ENCODE data around the gene SEMA5B.

Gene SEMA5B

DNA sequence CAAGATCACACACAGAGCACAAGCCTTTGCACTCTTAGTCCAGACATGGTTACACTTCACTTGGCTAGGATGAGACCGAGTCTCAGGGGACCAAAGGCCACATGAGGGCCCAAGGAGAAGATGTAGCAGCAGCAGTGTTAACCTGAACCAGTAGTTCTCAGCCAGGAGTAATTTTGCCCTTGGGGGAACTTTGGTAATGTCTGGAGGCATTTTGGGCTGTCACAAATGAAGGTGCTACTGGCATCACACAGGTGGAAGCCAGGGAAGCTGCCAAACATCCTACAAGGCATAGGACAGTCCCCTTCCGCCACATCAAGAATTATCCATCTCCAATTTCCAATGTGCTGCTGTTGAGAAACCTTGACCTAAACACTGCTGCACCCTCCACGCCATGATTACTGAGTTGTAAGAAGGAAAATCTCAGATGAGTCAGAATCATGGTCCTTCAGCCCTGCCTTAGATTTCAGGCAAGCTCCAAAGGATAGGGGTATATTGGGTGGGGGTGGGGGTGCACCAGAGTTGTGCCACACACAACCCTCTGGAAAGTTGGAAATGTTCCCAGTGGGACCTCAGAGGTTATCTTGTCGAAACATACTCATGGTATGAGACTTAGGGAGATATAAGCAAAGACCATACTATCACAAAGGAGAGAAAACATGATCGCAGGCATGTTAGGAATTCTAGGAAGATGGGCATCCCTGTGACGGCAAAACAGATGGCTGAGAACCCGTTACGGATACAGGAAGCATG, 36.2 kb downstream of the SEMA5B start:
- no peak for DNase-seq

- DNase-seq: no peak
Measured at GRCh38 chr3:122989856-122990575, 37.5 kb downstream of the SEMA5B start.

DNA sequence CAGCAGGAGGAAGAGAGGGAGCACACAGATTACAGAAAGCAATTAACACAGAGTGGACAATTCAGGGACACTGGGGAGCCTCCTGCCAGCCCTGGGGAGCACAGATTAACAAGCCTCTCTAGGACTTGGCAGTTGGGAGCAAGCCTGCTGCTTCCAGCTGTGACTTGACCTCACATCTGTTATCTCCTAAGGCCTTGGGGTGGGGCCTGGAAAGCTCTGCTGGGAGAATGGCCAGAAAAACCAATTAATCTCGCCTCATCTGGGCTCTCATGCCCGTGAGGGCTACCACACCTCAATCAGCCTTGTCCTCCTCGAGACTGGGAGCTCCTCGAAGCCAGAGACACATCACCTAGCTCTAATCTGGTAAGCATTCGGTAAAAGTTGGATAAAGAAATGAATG, 39.1 kb downstream of the SEMA5B start:
- DNase-seq: no peak

- no peak for DNase-seq
Measured at GRCh38 chr3:122987736-122988319, 39.7 kb downstream of the SEMA5B start.

DNA sequence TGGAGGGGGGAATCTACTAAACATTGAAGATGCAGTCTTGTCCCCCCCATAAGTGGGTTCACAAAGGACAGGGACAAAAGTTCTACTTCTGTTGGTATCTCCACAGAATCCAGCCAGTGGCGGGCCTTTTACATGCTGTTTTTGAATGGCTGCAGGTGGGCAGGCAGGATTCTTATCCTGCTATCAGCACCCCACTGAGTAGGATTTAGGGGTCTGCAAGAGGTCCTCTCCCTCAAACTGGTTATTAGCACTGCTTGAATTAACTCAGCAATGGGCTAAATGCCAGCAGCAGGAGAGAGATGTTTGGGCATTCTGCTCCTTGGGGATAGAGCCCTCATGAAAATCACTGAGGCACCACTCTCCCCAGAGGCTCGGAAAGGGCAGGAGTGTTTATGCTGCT, 40.3 kb downstream of the SEMA5B start:
- DNase-seq: no peak

DNA sequence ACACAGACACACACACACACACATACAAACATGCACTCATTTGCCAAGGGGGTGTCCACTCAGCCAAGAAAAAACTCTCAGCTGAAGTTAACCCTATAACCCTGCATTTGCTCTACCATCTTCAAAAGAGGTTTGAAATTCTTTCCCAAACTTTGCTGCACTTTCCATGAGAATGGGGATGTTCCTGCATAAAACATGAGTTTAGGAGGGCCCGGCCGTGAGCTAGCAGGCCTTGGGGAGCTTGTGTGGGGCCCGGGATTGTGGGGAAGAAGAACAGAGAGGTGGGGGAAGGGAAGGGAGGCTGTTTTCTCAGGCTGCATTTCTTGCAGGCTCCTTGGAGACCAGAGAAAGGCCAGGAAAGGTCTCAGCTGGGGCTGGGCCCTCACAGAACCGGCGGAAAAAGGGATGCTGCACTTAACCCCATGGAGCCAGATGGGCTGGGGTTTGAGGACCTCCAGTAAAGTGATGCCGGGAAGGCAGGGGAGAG, 40.8 kb downstream of the SEMA5B start:
- no peak for DNase-seq

GRCh38 chr3:122985539-122985938, 42.0 kb downstream of the SEMA5B start:
- no peak for DNase-seq

GRCh38 chr3:122984650-122985049, 42.9 kb downstream of the SEMA5B start:
- DNase-seq: no peak

- no peak for DNase-seq
Measured at GRCh38 chr3:122984007-122984406, 43.6 kb downstream of the SEMA5B start.

- no peak for DNase-seq
Measured at GRCh38 chr3:122982216-122983185, 45.1 kb downstream of the SEMA5B start.

GRCh38 chr3:122979211-122979610, 48.4 kb downstream of the SEMA5B start:
- DNase-seq: no peak

DNA sequence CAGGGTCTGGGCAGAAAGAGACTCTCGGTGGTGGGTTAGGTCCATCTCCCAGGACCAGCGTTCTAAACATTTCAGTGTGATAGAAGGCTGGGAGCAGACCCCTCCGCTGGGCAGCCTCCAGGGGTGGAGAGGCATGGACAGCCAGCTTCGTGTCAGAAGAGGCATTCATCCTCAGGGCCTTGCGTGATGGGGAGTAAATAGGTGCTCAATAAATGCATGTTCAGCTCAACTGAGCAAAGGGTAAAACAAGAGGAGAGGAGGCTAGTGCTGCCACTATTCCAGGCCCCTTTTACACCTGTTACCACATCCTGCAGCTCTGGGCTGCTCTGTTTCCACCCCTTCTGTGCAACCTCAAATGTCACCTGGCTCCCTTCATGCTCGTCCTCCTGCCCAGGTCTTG, 49.0 kb downstream of the SEMA5B start:
- DNase-seq: no peak

- no peak for DNase-seq
Measured at GRCh38 chr3:122977746-122978466, 49.7 kb downstream of the SEMA5B start.

- no peak for DNase-seq
Measured at GRCh38 chr3:122975924-122976293, 51.7 kb downstream of the SEMA5B start.

GRCh38 chr3:122975163-122975923, 52.2 kb downstream of the SEMA5B start:
- peak; percentile 45 for DNase-seq

DNA sequence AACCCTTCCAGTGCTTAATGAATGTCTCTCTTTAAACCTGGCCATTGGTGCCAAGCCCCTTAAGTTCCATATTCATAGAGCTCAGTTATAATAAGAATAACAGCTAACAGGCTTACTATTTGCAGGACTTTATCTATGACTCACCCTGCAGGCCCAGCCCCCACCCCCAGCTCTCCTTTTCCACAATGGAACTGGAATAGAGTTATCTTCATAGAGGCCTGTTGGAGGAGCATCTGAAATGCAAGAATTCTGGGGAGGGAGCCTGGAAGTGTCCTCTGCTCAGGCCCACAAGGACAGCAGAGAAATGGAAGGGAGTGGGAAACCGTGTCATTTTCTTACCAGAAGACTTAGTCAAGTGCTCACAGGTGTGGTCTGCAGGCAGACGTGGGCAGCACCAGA, 52.8 kb downstream of the SEMA5B start:
- no peak for DNase-seq

- DNase-seq: no peak
Measured at GRCh38 chr3:122973893-122974615, 53.5 kb downstream of the SEMA5B start.

DNA sequence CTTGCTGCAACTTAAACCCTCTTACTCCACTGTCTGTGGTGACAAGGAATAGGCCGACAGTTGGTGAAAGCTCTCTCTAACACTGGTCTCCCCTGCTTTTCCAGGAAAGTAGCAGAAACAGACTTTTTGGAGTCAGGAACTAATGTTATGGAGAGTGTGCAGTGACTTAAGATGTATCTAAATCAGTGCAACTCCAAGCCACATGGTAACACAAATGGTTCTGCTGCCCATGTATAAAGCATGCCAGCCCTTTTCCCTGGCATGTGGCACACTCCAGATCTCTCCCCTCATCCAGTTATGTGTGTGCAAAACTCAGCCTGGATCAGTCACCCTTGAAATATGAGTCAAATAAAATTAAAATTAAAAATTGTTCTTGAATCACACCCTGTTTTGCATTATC, 55.4 kb downstream of the SEMA5B start:
- no peak for DNase-seq

- DNase-seq: no peak
Measured at GRCh38 chr3:122969585-122970469, 57.7 kb downstream of the SEMA5B start.

GRCh38 chr3:122967765-122968164, 59.8 kb downstream of the SEMA5B start:
- DNase-seq: no peak
